Measurements from ENCODE around the gene ST3GAL5.

The ST3GAL5 gene

DNA sequence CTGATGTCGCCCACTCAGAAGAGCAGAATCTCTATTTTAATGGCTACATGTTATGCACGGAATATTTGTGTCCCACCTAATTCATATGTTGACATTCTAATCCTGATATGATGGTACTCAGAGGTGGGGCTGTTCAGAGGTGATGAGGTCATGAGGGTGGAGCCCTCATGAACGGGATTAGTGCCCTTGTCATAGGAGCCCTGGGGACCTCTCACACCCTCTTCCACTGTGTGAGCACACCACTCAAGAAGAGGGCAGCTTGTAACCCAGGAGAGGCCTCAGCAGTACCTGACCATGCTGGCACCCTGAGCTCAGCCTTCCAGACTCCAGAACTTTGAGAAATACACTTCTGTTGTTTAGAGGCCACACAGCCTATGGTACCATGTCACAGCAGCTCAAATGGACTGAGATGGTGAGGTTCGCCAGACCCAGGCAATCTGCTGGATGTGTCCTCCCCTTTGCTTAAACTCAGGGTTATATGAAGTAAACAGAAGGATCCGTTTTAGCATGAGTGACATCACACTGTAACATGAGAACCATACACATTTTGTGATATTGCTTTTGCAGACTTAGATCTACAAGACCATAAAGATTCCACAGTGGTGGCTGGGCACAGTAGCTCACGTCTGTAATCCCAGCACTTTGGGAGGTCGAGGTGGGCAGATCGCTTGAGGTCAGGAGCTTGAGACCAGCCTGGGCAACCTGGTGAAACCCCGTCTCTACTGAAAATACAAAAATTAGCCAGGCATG lies 86.3 kb downstream of the ST3GAL5 start:
- H3K27me3 ChIP-seq (ENCODE audit: control insufficient read depth in 3 of 3, insufficient read depth in 3 of 3, low read depth in 1 of 3, low read length in 3 of 3), result no peaks in the 10 kb centered on the region
- H3K18ac ChIP-seq (ENCODE audit: low read length), result no peak overlapping the region
- H3K23ac ChIP-seq (ENCODE audit: low read depth, low read length, poor library complexity), result no peak overlapping the region
- H3K27ac ChIP-seq (replicated peaks; ENCODE audit: low read length), result no peak overlapping the region
- H3K4me2 ChIP-seq (ENCODE audit: insufficient read depth, low read length, poor library complexity, severe bottlenecking), result no peak overlapping the region
- H3K4me3 ChIP-seq (ENCODE audit: low read length in 2 of 2), result no peak overlapping the region
- H4K8ac ChIP-seq (ENCODE audit: low read depth, low read length), result no peak overlapping the region
- H3K4me1 ChIP-seq (ENCODE audit: control insufficient read depth in 2 of 2, insufficient read depth in 1 of 2, low read depth in 1 of 2, low read length in 2 of 2), result no peaks in the 10 kb centered on the region
- no peak overlapping the region for H2AK5ac ChIP-seq (ENCODE audit: low read depth, low read length)
- H2BK5ac ChIP-seq (ENCODE audit: low read length), result no peak overlapping the region
- H3K36me3 ChIP-seq (replicated peaks in 1 of 2; ENCODE audit: control insufficient read depth in 2 of 2, insufficient read depth in 2 of 2, low read length in 2 of 2), result no peaks in the 10 kb centered on the region
- no peak overlapping the region for H3K9ac ChIP-seq (ENCODE audit: low read depth, low read length, poor library complexity)
- H3K14ac ChIP-seq (ENCODE audit: low read length), result no peak overlapping the region
- no peak overlapping the region for H3K4ac ChIP-seq (ENCODE audit: low read length)
- H3K9me3 ChIP-seq (replicated peaks in 1 of 2; ENCODE audit: control insufficient read depth in 2 of 2, insufficient read depth in 1 of 2, low read depth in 1 of 2, low read length in 2 of 2), result peaks cover 2% of the 10 kb centered on the region in 2 donors
- no peak overlapping the region for H2AFZ ChIP-seq (ENCODE audit: low read length)
- H4K91ac ChIP-seq (ENCODE audit: low read depth, low read length, poor library complexity), result no peak overlapping the region
- H2BK15ac ChIP-seq (ENCODE audit: low read length), result no peak overlapping the region
- H2BK12ac ChIP-seq (ENCODE audit: low read length), result no peak overlapping the region
- no peak overlapping the region for H2BK120ac ChIP-seq (ENCODE audit: low read depth, low read length)
- WGBS, 2 donors (ENCODE audit: extremely low coverage in 2 of 2, insufficient read length in 2 of 2, insufficient replicate concordance in 1 of 2), result no CpG with 5 or more reads among the region's 9 CpGs
- DNase-seq (ENCODE audit: low spot score), result no peak
- no peaks in the 10 kb centered on the region for H3K79me1 ChIP-seq (ENCODE audit: low read depth, low read length)

- H3K4me1 ChIP-seq (ENCODE audit: control insufficient read depth in 2 of 2, insufficient read depth in 1 of 2, low read depth in 1 of 2, low read length in 2 of 2), result peaks cover 0 to 3% of the 10 kb centered on the region in 2 donors
- peaks cover 2% of the 10 kb centered on the region in 2 donors for H3K9me3 ChIP-seq (replicated peaks in 1 of 2; ENCODE audit: control insufficient read depth in 2 of 2, insufficient read depth in 1 of 2, low read depth in 1 of 2, low read length in 2 of 2)
- H2BK12ac ChIP-seq (ENCODE audit: low read length), result no peak overlapping the region
- H3K79me1 ChIP-seq (ENCODE audit: low read depth, low read length), result no peaks in the 10 kb centered on the region
- no CpG with 5 or more reads among the region's 5 CpGs for whole genome bisulfite sequencing, 2 donors (ENCODE audit: extremely low coverage in 2 of 2, insufficient read length in 2 of 2, insufficient replicate concordance in 1 of 2)
- no peak overlapping the region for H3K27ac ChIP-seq (replicated peaks; ENCODE audit: low read length)
- no peak overlapping the region for H3K9ac ChIP-seq (ENCODE audit: low read depth, low read length, poor library complexity)
- H3K4ac ChIP-seq (ENCODE audit: low read length), result no peak overlapping the region
- H3K4me2 ChIP-seq (ENCODE audit: insufficient read depth, low read length, poor library complexity, severe bottlenecking), result no peak overlapping the region
- no peak overlapping the region for H3K14ac ChIP-seq (ENCODE audit: low read length)
- H2BK5ac ChIP-seq (ENCODE audit: low read length), result no peak overlapping the region
- H3K36me3 ChIP-seq (replicated peaks in 1 of 2; ENCODE audit: control insufficient read depth in 2 of 2, insufficient read depth in 2 of 2, low read length in 2 of 2), result no peaks in the 10 kb centered on the region
- H2BK15ac ChIP-seq (ENCODE audit: low read length), result no peak overlapping the region
- DNase-seq (ENCODE audit: low spot score), result no peak
- H4K8ac ChIP-seq (ENCODE audit: low read depth, low read length), result no peak overlapping the region
- H2BK120ac ChIP-seq (ENCODE audit: low read depth, low read length), result no peak overlapping the region
- no peak overlapping the region for H3K4me3 ChIP-seq (ENCODE audit: low read length in 2 of 2)
- no peak overlapping the region for H2AFZ ChIP-seq (ENCODE audit: low read length)
- no peaks in the 10 kb centered on the region for H3K27me3 ChIP-seq (ENCODE audit: control insufficient read depth in 3 of 3, insufficient read depth in 3 of 3, low read depth in 1 of 3, low read length in 3 of 3)
- H3K23ac ChIP-seq (ENCODE audit: low read depth, low read length, poor library complexity), result no peak overlapping the region
- no peak overlapping the region for H4K91ac ChIP-seq (ENCODE audit: low read depth, low read length, poor library complexity)
- no peak overlapping the region for H2AK5ac ChIP-seq (ENCODE audit: low read depth, low read length)
- no peak overlapping the region for H3K18ac ChIP-seq (ENCODE audit: low read length)
These were observed 86.9 kb downstream of the ST3GAL5 start for GRCh38 chr2:85801871-85802270.

DNA sequence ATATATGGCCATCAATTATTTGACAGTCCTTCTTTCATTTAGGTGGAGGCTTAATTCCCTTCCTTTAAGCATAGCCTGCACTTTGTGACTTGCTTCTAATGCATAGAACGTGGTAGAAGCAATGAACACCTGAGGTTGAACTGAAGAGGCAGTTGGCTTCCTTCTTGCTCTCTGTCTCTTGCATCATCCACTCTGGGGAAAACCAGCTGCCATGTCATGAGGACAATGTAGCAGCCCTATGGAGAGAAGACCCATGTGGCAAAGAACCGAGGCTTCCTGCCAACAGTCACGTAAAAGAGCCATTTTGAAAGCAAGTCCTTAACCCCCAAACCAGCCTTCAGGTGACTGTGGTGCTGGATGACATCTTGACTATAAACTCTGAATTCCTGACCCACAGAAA lies 88.2 kb downstream of the ST3GAL5 start:
- no peak overlapping the region for H3K14ac ChIP-seq (ENCODE audit: low read length)

GRCh38 chr2:85799215-85799956 lies 89.4 kb downstream of the ST3GAL5 start:
- Histone ChIP-seq H3K27me3 (ENCODE audit: control insufficient read depth in 3 of 3, insufficient read depth in 3 of 3, low read depth in 1 of 3, low read length in 3 of 3) (no peaks in the 10 kb centered on the region), H3K79me1 (ENCODE audit: low read depth, low read length) (no peaks in the 10 kb centered on the region), H2AK5ac (ENCODE audit: low read depth, low read length) (peak overlapping the region; percentile 22), H3K36me3 (replicated peaks in 1 of 2; ENCODE audit: control insufficient read depth in 2 of 2, insufficient read depth in 2 of 2, low read length in 2 of 2) (no peaks in the 10 kb centered on the region), H2BK15ac (ENCODE audit: low read length) (peak overlapping the region; percentile 22), H3K18ac (ENCODE audit: low read length) (peak overlapping the region; percentile 21), H3K4me1 (ENCODE audit: control insufficient read depth in 2 of 2, insufficient read depth in 1 of 2, low read depth in 1 of 2, low read length in 2 of 2) (peaks cover 13 to 18% of the 10 kb centered on the region in 2 donors), H2BK5ac (ENCODE audit: low read length) (no peak overlapping the region), H3K4me3 (ENCODE audit: low read length in 2 of 2) (no peak overlapping the region), H3K9ac (ENCODE audit: low read depth, low read length, poor library complexity) (peak overlapping the region; percentile 1), H3K23ac (ENCODE audit: low read depth, low read length, poor library complexity) (no peak overlapping the region), H2AFZ (ENCODE audit: low read length) (no peak overlapping the region), H4K91ac (ENCODE audit: low read depth, low read length, poor library complexity) (no peak overlapping the region), H3K4ac (ENCODE audit: low read length) (no peak overlapping the region), H4K8ac (ENCODE audit: low read depth, low read length) (no peak overlapping the region), H3K9me3 (replicated peaks in 1 of 2; ENCODE audit: control insufficient read depth in 2 of 2, insufficient read depth in 1 of 2, low read depth in 1 of 2, low read length in 2 of 2) (peaks cover 2% of the 10 kb centered on the region in 2 donors), H2BK120ac (ENCODE audit: low read depth, low read length) (no peak overlapping the region), H2BK12ac (ENCODE audit: low read length) (no peak overlapping the region), H3K27ac (replicated peaks; ENCODE audit: low read length) (no peak overlapping the region), H3K4me2 (ENCODE audit: insufficient read depth, low read length, poor library complexity, severe bottlenecking) (no peak overlapping the region), H3K14ac (ENCODE audit: low read length) (no peak overlapping the region)
- WGBS, 2 donors (ENCODE audit: extremely low coverage in 2 of 2, insufficient read length in 2 of 2, insufficient replicate concordance in 1 of 2), result no CpG with 5 or more reads among the region's 11 CpGs
- DNase-seq (ENCODE audit: low spot score), result no peak

More for the DNA sequence above, 88.2 kb downstream of the ST3GAL5 start:
- H2BK120ac ChIP-seq (ENCODE audit: low read depth, low read length), result no peak overlapping the region
- H3K79me1 ChIP-seq (ENCODE audit: low read depth, low read length), result no peaks in the 10 kb centered on the region
- H3K4me3 ChIP-seq (ENCODE audit: low read length in 2 of 2), result no peak overlapping the region
- no peaks in the 10 kb centered on the region for H3K27me3 ChIP-seq (ENCODE audit: control insufficient read depth in 3 of 3, insufficient read depth in 3 of 3, low read depth in 1 of 3, low read length in 3 of 3)
- H3K36me3 ChIP-seq (replicated peaks in 1 of 2; ENCODE audit: control insufficient read depth in 2 of 2, insufficient read depth in 2 of 2, low read length in 2 of 2), result no peaks in the 10 kb centered on the region
- no peak overlapping the region for H3K27ac ChIP-seq (replicated peaks; ENCODE audit: low read length)
- H3K4me2 ChIP-seq (ENCODE audit: insufficient read depth, low read length, poor library complexity, severe bottlenecking), result no peak overlapping the region
- H3K9me3 ChIP-seq (replicated peaks in 1 of 2; ENCODE audit: control insufficient read depth in 2 of 2, insufficient read depth in 1 of 2, low read depth in 1 of 2, low read length in 2 of 2), result peaks cover 2% of the 10 kb centered on the region in 2 donors
- H4K91ac ChIP-seq (ENCODE audit: low read depth, low read length, poor library complexity), result no peak overlapping the region
- no peak overlapping the region for H4K8ac ChIP-seq (ENCODE audit: low read depth, low read length)
- H2BK15ac ChIP-seq (ENCODE audit: low read length), result no peak overlapping the region
- no peak overlapping the region for H2BK5ac ChIP-seq (ENCODE audit: low read length)
- H3K9ac ChIP-seq (ENCODE audit: low read depth, low read length, poor library complexity), result no peak overlapping the region
- H2AK5ac ChIP-seq (ENCODE audit: low read depth, low read length), result no peak overlapping the region
- no peak overlapping the region for H3K23ac ChIP-seq (ENCODE audit: low read depth, low read length, poor library complexity)
- no peak overlapping the region for H2AFZ ChIP-seq (ENCODE audit: low read length)
- peaks cover 11 to 12% of the 10 kb centered on the region in 2 donors for H3K4me1 ChIP-seq (ENCODE audit: control insufficient read depth in 2 of 2, insufficient read depth in 1 of 2, low read depth in 1 of 2, low read length in 2 of 2)
- no CpG with 5 or more reads among the region's 3 CpGs for WGBS, 2 donors (ENCODE audit: extremely low coverage in 2 of 2, insufficient read length in 2 of 2, insufficient replicate concordance in 1 of 2)
- H2BK12ac ChIP-seq (ENCODE audit: low read length), result no peak overlapping the region
- H3K18ac ChIP-seq (ENCODE audit: low read length), result no peak overlapping the region
- no peak for DNase-seq (ENCODE audit: low spot score)
- H3K4ac ChIP-seq (ENCODE audit: low read length), result no peak overlapping the region

All from neuronal stem cell (in vitro differentiated cells).